Stimulated activated CD8-positive, alpha-beta memory T cell treated with anti-CD3 and anti-CD28 coated beads, Interleukin-7, amount 100 ng/mL, for 24 hours (primary cell): ENCODE measurements around the gene PRSS21.

Source experiments
- DNase-seq: peaks from one replicate; pipeline ENCODE4 v3.0.0-alpha.2; 2020; ENCODE audit warnings: low read depth

Gene PRSS21

DNA sequence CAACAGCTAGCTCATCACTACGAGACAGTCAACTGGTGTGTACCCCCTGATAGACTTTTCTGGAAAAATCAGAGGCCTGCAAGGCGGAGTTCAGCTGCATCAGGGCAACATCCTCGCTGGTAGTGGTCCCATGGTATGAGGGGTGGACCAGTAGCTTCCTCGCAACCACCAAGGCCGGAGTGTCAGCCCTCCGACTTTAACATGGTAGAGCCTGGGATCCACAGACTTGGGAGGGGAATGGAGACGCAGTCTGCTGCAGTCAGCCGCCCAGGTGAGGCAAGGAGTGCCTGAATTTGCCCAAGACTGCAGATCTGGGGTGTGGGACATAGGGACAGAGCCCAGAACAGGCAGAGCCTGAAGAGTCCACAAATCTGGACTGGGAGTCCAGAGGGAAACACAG lies 26.5 kb downstream of the PRSS21 start:
- DNase-seq, result no peak

- DNase-seq, result no peak
Observed at GRCh38 chr16:2845116-2845515, 28.1 kb downstream of the PRSS21 start.

DNA sequence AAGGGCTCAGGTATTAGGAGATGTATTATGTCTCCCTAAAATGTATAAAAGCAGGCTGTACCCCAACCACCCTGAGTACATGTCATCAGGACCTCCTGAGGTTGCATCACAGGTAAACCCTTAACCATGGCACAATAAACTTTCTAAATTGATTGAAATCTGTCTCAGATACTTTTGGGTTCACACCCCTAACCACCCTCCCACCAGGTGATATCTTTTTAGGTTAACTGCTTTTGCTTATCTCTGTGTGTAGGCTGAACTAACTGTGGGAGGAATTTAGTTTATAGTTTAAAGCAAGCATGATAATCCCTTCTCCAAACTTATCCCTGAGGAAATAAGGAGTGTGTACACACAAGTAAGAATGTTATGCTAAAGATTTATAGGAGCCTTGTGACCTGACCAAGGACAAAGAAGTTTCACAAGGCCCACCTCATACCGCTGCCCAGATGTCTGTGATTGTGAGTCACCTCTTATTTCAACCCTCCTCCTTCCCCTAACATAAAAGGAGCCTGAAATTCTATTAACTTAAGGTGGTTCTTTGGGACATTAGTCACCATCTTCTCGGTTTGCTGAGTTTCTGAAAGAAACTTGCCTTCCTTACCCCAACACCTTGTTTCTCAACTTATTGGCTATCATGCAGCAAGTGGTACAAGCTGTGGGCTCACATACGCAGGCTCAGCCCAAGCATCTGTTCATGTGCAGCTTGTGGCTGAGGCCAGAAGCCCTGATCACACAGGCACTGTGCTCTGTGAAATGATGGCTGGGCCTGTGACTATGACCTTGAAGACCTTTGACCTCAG lies 29.7 kb downstream of the PRSS21 start:
- no peak for DNase-seq

DNA sequence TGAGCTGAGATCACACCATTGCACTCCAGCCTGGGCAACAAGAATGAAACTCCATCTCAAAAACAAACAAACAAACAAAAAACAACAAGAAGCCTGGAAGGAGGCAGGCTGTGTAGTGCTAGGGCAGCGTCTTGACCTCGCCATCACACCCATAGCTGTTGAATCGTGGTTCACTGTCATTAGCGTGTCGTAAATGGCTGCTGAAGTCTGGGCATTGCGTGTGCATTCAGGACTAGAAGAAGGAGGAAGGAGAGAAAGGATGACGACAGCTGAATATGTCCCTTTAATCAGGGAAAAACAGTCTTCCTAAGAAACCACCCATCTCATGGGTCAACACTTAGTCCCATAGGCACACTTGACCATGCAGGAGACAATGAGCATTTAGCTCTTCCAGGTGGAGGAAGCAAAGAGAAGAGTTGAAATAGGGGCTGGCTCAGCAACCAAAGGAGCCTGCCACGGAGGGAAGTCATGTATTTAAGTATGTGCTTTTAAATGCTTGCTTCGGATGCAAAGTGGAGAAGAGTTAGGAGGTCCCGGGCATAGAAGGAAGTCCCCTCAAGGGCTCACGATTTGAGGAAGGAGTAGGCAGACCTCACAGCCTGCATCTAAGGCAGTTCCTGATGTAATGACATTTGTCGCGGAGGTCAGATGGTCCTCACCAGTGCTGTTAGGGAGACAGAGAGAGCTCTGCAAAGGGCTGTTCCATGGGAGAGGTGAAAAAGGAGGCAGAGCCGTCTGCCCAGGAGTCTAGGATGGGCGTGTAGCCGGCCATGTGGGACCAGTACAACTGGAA lies 32.1 kb downstream of the PRSS21 start:
- no peak for DNase-seq

DNA sequence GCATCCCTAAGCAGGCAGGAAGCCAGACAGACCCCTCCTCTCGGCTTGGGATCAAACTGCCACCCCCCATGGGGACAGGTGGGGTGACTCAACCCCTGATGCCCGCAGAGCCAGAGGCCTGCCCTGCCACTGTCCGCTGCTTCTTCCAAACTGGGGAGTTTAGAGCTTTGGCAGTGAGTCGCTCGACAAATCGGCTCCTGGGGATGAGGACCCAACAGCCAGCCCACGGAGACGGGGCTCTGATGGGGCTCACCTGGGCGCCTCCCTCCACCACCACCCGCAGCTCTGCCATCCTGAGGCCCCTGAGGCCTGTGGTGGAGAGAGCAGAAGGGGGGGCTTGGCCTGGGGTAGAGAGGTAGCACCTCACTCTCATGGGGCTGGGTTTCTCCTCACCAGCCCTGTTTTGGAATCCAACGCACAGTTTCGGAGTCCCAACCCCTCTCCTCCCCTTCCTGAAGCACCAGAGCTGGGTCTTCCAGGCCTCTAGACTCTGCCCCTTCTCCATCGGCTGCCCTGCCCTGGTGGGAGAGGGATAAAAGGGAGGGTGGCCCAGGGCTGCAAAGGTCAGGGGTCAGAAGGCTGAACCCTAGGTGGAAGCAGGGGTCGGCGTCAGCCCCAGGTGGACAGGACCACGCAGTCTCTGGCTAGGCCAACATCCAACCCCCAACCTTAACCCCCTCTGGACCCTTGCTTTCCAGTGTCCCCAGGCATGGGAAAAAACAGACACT lies 35.1 kb downstream of the PRSS21 start:
- DNase-seq, result no peak

DNA sequence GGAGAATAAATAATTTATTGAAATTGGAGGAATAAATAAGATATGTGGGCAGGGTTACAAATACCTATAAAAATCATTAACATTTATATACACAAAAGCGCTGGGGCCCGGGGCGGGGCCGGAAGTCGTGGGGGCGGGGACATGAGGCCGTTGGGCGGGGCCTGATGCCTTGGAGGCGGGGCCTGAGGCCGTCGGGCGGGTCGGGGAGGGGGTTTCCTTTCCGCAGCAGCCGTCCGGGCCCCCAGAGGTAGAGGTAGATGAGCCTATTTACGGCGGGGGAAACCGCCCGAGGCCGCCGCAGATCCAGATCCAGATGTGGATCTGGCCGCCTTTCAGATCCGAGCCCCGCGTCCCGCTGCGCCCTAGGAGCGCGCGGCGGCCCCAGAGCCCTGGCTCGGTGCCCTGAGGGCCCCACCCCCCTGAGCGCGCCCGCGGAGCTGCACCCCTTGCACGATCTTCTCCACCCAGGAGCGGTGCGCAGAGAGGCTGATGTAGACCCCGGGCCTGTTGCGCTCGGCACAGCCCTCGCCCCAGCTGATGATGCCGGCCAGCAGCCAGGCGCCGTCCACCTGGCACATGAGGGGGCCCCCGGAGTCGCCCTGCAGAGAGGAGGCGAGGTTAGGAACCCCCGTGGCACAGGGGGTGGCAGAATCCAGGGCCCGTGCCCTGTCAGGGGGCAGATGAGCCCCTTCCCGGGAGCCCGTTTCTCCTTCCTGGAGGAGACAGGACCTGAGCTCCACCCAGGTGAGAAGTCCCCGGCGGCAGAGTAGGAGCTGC lies 35.9 kb downstream of the PRSS21 start:
- no peak for DNase-seq

- no peak for DNase-seq
Observed at GRCh38 chr16:2853531-2854073, 36.6 kb downstream of the PRSS21 start.

DNA sequence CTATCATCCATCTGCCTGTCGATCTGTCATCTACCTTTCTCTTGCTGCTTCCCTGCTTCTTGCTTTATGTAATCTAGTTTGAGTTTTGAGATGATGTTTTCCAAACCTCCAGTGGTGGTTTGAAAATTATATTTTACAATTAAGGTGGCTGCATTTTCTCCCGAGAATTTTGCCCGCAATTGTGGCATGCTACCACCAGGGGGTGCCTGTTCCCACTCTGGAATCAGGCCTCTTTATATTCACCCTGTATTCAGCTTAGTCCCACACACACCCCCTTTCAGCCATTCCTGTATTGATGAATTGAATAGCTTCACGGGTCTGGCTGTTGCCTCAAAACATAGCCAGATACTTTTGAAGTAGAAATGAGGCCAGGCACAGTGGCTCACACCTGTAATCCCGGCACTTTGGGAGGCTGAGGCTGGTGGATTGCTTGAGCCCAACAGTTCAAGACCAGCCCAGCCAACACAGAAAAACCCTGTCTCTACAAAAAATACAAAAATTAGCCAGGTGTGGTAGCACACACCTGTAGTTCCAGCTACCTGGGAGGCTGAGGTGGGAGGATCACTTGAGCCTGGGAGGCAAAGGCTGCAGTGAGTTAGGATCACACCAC lies 37.8 kb downstream of the PRSS21 start:
- DNase-seq, result no peak

GRCh38 chr16:2855536-2855935 lies 38.5 kb downstream of the PRSS21 start:
- DNase-seq, result no peak

DNA sequence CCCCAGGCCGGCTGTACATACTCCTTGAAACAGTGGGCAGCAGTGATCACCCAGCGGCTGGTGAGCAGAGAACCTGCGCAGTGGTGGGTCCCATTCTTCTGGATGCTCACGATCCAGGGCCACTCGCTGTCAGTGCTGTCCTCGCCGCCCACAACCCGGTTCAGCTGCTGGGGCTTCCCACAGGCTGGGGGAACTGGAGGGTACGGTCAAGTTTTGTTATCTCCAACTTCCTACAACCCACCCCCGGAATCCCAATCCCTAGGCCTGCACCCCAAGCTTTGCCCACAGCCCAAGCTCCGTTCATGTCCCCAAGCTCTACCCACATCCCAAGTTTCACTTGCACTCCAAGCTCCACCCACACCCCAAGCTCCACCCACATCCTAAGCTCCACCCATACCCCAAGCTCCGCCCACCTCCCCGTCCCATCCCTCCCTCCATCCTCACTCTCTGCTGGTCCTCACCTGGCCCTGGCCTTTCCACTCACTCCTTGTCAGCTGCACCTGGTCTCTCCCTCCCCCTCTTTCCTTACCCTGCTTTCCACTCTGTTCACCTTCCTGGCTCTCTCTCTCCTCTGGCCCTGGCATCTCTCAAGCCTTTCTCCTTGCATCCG lies 39.1 kb downstream of the PRSS21 start:
- DNase-seq, result no peak

DNA sequence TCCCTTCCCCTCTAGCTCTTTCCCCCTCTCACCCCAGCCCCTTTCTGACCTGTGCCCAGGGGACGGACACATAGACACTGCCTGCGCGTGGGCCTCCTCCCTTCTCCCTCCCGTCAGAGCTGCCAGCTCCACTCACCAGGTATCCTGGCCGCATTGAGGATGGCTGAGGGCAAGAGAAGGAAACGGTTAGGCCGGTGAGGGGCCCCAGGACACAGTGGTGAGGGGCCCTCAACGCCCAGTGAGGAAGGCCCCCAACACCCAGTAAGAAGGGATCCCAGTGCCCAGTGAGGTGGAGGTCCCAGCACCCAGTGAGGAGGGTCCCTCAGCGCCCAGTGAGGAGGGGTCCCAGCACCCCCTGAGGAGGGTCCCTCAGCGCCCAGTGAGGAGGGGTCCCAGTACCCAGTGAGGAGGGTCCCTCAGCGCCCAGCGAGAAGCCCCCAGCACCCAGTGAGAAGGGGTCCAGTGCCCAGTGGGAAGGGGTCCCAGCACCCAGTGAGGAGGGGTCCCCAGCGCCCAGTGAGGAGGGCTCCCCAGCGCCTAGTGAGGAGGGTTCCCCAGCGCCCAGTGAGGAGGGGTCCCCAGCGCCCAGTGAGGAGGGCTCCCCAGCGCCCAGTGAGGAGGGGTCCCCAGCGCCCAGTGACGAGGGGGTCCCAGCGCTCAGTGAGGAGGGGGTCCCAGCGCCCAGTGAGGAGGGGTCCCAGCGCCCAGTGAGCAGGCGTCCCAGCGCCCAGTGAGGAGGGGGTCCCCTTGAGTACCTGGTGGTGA lies 39.8 kb downstream of the PRSS21 start:
- DNase-seq, result no peak

- no peak for DNase-seq
Observed at GRCh38 chr16:2857451-2858244, 40.6 kb downstream of the PRSS21 start, which contains the start of gene PRSS22. Gene PRSS22 (minus strand): TSS chr16:2858170. CDS start chr16:2858104, 66 bp downstream.

- no peak for DNase-seq
Observed at GRCh38 chr16:2858245-2859025, 41.4 kb downstream of the PRSS21 start.

- DNase-seq, result no peak
Observed at GRCh38 chr16:2859686-2860265, 42.7 kb downstream of the PRSS21 start.

GRCh38 chr16:2860826-2861567 lies 44.0 kb downstream of the PRSS21 start:
- DNase-seq, result no peak

DNA sequence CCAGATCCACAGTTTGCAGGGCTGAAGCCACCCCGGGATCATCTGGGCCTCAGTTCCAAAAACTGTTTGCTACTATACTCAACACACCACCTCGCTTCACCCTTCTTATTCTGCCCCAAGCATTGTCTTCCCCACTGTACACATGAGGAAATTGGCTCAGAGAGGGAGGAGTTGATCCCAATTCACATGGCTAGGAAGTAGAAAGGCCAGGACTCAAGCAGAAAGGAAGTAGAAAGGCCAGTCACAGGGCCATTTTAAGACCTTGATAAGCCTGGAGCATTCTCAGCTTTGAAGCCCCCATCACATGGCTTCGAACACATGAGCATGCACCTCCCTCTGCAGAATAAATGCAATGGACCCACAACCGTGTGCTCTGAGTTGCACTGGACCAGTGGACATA lies 48.6 kb downstream of the PRSS21 start:
- no peak for DNase-seq

- no peak for DNase-seq
Observed at GRCh38 chr16:2866431-2866830, 49.4 kb downstream of the PRSS21 start.
